Ishikawa (cell line): ENCODE data around the gene KCNAB1.

Experiments used
- CEBPB ChIP-seq: IDR thresholded peaks from 2 replicates; pipeline ENCODE4 v1.6.1; 2012
- CREB1 ChIP-seq: IDR thresholded peaks from 2 replicates; pipeline ENCODE4 v1.6.1; 2012; ENCODE audit warnings: low read depth
- EGR1 ChIP-seq: IDR thresholded peaks from 2 replicates; pipeline ENCODE4 v1.6.1; 2012
- EP300 ChIP-seq: IDR thresholded peaks from 2 replicates; pipeline ENCODE4 v1.6.1; 2012; ENCODE audit warnings: borderline replicate concordance
- FOXM1 ChIP-seq: IDR thresholded peaks from 2 replicates; pipeline ENCODE4 v1.6.1; 2012; ENCODE audit warnings: low read depth, borderline replicate concordance
- MAX ChIP-seq: IDR thresholded peaks from 2 replicates; pipeline ENCODE4 v1.6.1; 2012
- NFIC ChIP-seq: IDR thresholded peaks from 2 replicates; pipeline ENCODE4 v1.6.1; 2012
- RAD21 ChIP-seq: IDR thresholded peaks from 2 replicates; pipeline ENCODE4 v1.6.1; 2012; ENCODE audit warnings: low read depth
- REST ChIP-seq: IDR thresholded peaks from 2 replicates; pipeline ENCODE4 v1.6.1; 2012; ENCODE audit warnings: low read depth, mild to moderate bottlenecking
- TAF1 ChIP-seq: IDR thresholded peaks from 2 replicates; pipeline ENCODE4 v1.6.1; 2012; ENCODE audit warnings: low read depth, mild to moderate bottlenecking
- TCF12 ChIP-seq: IDR thresholded peaks from 2 replicates; pipeline ENCODE4 v1.6.1; 2012; ENCODE audit warnings: low read depth
- TEAD4 ChIP-seq: IDR thresholded peaks from 2 replicates; pipeline ENCODE4 v1.6.1; 2012
- USF1 ChIP-seq: IDR thresholded peaks from 2 replicates; pipeline ENCODE4 v1.6.1; 2012
- YY1 ChIP-seq: IDR thresholded peaks from 2 replicates; pipeline ENCODE4 v1.6.1; 2012; ENCODE audit warnings: low read depth
- ZBTB7A ChIP-seq: IDR thresholded peaks from 2 replicates; pipeline ENCODE4 v1.6.1; 2012; ENCODE audit warnings: low read depth

KCNAB1 gene

GRCh38 chr3:156133076-156133475 is 12.7 kb downstream of the KCNAB1 start:
- TF ChIP-seq TEAD4 = no peak
- no peak for TF ChIP-seq TCF12
- no peak for TF ChIP-seq NFIC
- no peak for TF ChIP-seq CREB1
- no peak for TF ChIP-seq CEBPB
- TF ChIP-seq EGR1 = no peak
- no peak for TF ChIP-seq RAD21
- no peak for TF ChIP-seq EP300
- no peak for TF ChIP-seq REST
- TF ChIP-seq USF1 = no peak
- TF ChIP-seq MAX = no peak

- no peak for TF ChIP-seq FOXM1
- TF ChIP-seq YY1 = no peak
- no peak for TF ChIP-seq REST
- TF ChIP-seq TCF12 = no peak
- no peak for TF ChIP-seq CREB1
These were observed 15.7 kb downstream of the KCNAB1 start for GRCh38 chr3:156135921-156136638.

GRCh38 chr3:156140001-156140595 is 19.7 kb downstream of the KCNAB1 start:
- TF ChIP-seq TCF12 = no peak

- TF ChIP-seq YY1 = no peak
- no peak for TF ChIP-seq USF1
- no peak for TF ChIP-seq TAF1
- no peak for TF ChIP-seq NFIC
- no peak for TF ChIP-seq FOXM1
- no peak for TF ChIP-seq TCF12
- TF ChIP-seq TEAD4 = no peak
- no peak for TF ChIP-seq EP300
- TF ChIP-seq CEBPB = no peak
- TF ChIP-seq REST = no peak
- TF ChIP-seq ZBTB7A = no peak
- TF ChIP-seq RAD21 = no peak
- no peak for TF ChIP-seq MAX
- no peak for TF ChIP-seq CREB1
- TF ChIP-seq EGR1 = no peak
These were observed 22.3 kb downstream of the KCNAB1 start for GRCh38 chr3:156142702-156143101.

GRCh38 chr3:156143136-156143535 is 22.8 kb downstream of the KCNAB1 start:
- TF ChIP-seq FOXM1 (no peak), EGR1 (no peak), RAD21 (no peak), ZBTB7A (no peak), CEBPB (no peak), TEAD4 (no peak)
